ENCODE measurements around the gene INSIG1. TPM values are rescaled to one million over a fixed set of nuclear protein-coding genes. Genes with fewer than 3 reads are reported as not detected.

Gene INSIG1
- total RNA-seq, 1 donor from 2014 or later = 302 TPM

DNA sequence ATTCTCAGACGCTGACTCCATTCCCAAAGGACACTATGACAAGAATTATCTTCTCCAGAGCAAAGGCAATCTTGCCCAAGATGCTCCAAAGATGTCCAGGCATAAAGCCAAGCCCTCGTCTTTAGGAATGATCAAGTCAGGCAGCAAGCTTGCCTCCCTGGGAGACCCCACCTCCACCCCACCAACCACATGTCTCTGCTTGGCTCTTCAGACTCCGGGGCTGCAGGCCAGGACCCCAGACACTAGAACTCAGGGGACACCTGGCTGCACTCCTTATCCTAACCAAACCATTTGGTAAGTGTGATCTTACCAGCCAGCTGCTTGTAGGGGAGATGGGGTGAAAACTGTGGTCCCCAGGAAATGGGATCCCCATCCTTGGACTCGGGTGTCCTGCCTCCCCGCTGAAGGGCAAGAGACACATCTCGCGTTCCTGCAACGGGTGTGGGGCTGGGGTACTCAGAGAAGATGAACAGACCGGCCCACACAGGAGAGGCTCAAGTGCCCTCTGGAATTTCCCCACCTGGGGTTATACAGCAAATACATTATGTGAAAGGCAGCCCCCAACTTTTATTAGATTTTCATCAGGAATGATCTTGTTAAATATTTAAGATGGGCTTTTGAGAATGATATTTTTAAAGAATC lies 55.7 kb downstream of the INSIG1 start:
- DNase-seq (ENCODE audit: low read depth) = no peak
- no peaks in the 10 kb centered on the region for H3K36me3 ChIP-seq (ENCODE audit: control insufficient read depth, insufficient read depth, low read length)
- no peak overlapping the region for H3K4me3 ChIP-seq (ENCODE audit: low read depth, low read length)
- TF ChIP-seq CTCF (IDR thresholded peaks at IDR 0.05; ENCODE audit: insufficient read depth, low read length, poor library complexity, severe bottlenecking) = no peak
- H3K27me3 ChIP-seq (ENCODE audit: control insufficient read depth, insufficient read depth, low read length) = peaks cover 18% of the 10 kb centered on the region

- Histone ChIP-seq H3K27me3 (ENCODE audit: control insufficient read depth, insufficient read depth, low read length) (peaks cover 14% of the 10 kb centered on the region), H3K4me3 (ENCODE audit: low read depth, low read length) (no peak overlapping the region), H3K36me3 (ENCODE audit: control insufficient read depth, insufficient read depth, low read length) (no peaks in the 10 kb centered on the region)
- DNase-seq (ENCODE audit: low read depth) = no peak
- TF ChIP-seq CTCF (IDR thresholded peaks at IDR 0.05; ENCODE audit: insufficient read depth, low read length, poor library complexity, severe bottlenecking) = no peak
Measured at GRCh38 chr7:155354371-155355048, 56.8 kb downstream of the INSIG1 start.

DNA sequence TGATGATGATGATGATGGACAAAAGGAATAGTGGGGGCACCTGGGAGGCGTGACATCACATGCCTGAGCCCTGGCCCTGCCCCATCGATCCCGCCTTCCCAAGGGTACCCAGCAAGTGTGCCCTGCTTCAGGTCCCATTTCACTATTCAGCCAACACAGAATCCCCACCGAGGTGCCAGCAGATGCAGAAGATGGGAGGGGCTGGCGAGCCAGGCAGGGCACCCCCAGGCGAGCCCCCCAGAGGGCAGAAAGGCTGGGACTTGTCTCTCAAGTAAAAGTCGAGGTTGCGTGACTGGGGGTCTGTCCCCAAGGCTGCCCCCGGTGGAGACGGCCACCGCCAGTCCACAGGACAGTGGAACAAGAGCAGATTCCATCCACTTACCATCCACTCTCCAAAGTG lies 57.5 kb downstream of the INSIG1 start:
- no peak overlapping the region for H3K4me3 ChIP-seq (ENCODE audit: low read depth, low read length)
- no peak for TF ChIP-seq CTCF (IDR thresholded peaks at IDR 0.05; ENCODE audit: insufficient read depth, low read length, poor library complexity, severe bottlenecking)
- no peak for DNase-seq (ENCODE audit: low read depth)
- no peaks in the 10 kb centered on the region for H3K36me3 ChIP-seq (ENCODE audit: control insufficient read depth, insufficient read depth, low read length)
- peaks cover 13% of the 10 kb centered on the region for H3K27me3 ChIP-seq (ENCODE audit: control insufficient read depth, insufficient read depth, low read length)

DNA sequence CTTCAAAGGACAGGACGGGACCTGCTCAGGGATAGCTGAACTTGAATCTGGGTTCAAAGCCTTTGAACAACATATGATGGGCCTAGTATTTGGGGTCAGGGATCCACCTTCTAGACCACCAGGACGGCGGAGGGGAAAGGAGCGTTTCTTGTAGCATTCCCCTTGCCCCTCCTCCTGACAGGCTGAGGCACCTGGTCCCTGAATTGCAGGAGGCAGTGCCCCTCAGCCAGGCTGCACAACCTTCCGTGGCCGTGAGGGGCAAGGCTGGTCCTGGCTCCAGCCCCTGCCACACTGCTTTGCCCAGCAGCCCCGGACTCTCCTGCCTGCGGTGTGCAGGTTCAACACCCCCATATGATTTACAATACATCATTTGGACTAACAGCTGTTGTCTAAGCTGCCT lies 58.1 kb downstream of the INSIG1 start:
- DNase-seq (ENCODE audit: low read depth) = no peak
- no peaks in the 10 kb centered on the region for H3K36me3 ChIP-seq (ENCODE audit: control insufficient read depth, insufficient read depth, low read length)
- no peak for TF ChIP-seq CTCF (IDR thresholded peaks at IDR 0.05; ENCODE audit: insufficient read depth, low read length, poor library complexity, severe bottlenecking)
- H3K4me3 ChIP-seq (ENCODE audit: low read depth, low read length) = no peak overlapping the region
- H3K27me3 ChIP-seq (ENCODE audit: control insufficient read depth, insufficient read depth, low read length) = peaks cover 17% of the 10 kb centered on the region

- Histone ChIP-seq H3K4me3 (ENCODE audit: low read depth, low read length) (no peak overlapping the region), H3K36me3 (ENCODE audit: control insufficient read depth, insufficient read depth, low read length) (no peaks in the 10 kb centered on the region), H3K27me3 (ENCODE audit: control insufficient read depth, insufficient read depth, low read length) (peaks cover 17% of the 10 kb centered on the region)
- TF ChIP-seq CTCF (IDR thresholded peaks at IDR 0.05; ENCODE audit: insufficient read depth, low read length, poor library complexity, severe bottlenecking) = peak; percentile 37
- no peak for DNase-seq (ENCODE audit: low read depth)
Measured at GRCh38 chr7:155356323-155357105, 58.8 kb downstream of the INSIG1 start.
